ENCODE data around the gene XKR3. TPM values are rescaled to one million over a fixed set of nuclear protein-coding genes. Genes with fewer than 3 reads are reported as not detected.
A peak's percentile ranks its signal among the peaks of the same experiment; 100 is the strongest.

Gene XKR3
- total RNA-seq, 2 experiments from 2014 or later = not detected

DNA sequence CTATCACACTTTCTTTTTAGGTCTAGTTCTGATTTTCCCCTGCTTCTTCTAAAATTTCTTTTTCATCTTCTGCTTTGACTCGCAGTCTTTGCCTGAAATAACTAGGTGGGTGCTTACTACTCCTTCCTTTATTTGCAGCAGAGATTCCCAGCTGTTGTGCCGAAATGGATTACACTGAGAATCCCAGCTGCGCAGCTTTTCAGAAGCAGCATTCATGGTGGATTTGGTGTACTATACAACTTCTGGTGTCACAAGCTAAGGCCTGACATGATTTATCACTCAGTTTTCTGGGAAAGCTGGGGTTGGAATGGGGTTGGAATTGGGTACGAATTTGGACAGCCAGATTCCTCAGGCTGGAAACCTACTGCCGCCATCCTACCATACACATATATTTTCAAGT, 6.0 kb upstream of the XKR3 start:
- ATAC-seq = no peak
- H3K4me1 Mint-ChIP-seq (ENCODE audit: low read depth) = no peaks in the 10 kb centered on the region
- H3K36me3 Mint-ChIP-seq (ENCODE audit: low read depth) = no peaks in the 10 kb centered on the region
- ChIA-PET CTCF (no interaction called here), POLR2A (no interaction called here)
- no peak overlapping the region for H3K27ac Mint-ChIP-seq
- H3K4me3 Mint-ChIP-seq = no peak overlapping the region
- H3K27me3 Mint-ChIP-seq (ENCODE audit: low read depth) = peaks cover 8% of the 10 kb centered on the region
- no peak for DNase-seq
- H3K9me3 Mint-ChIP-seq (ENCODE audit: insufficient read depth) = no peaks in the 10 kb centered on the region

DNA sequence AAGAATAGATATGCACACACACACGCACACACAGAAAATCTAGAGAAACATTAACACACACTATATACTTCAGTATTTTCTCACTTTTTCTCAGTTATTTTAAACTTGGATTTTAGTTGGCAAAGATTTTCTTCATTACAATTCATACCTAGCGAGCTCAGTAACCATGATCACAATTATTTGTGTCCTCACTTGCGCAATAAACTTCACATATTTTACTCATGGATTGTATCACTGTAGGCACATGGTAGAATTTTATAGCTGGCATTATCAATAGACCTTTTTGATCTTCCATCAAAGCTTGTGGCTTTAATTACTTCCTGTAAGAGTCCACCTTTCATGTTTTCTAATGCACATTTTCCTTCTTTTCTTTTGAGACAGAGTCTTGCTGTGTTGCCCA, 4.8 kb upstream of the XKR3 start:
- Mint-ChIP-seq H3K4me1 (ENCODE audit: low read depth) (peaks cover 9% of the 10 kb centered on the region), H3K36me3 (ENCODE audit: low read depth) (no peaks in the 10 kb centered on the region), H3K27ac (no peak overlapping the region), H3K27me3 (ENCODE audit: low read depth) (peaks cover 2% of the 10 kb centered on the region), H3K4me3 (no peak overlapping the region), H3K9me3 (ENCODE audit: insufficient read depth) (no peaks in the 10 kb centered on the region)
- ChIA-PET CTCF (no interaction called here), POLR2A (interaction anchor here (0.7 kb wide), 1 partner anchor 11 kb away, joined by 3 read pairs; no protein-coding TSS in a partner anchor)
- ATAC-seq (no peak), DNase-seq (no peak)

DNA sequence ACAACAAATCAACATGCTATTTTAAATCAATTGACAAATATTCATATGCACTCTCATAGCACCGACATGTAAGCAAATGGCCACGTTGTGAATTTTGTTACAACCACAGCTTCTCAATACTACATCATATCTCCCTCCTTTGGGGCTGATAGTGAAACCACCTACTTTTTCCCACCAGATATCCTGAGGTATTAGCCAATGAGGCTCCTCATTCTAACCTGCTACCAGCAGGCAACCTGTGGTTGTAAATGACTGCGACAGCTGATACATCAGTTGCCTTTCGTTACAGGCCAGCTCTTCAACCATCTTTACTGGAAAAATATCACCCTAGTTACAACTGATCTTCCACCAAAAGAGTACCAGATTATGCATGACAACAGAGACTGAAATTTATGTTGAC, 3.7 kb upstream of the XKR3 start:
- peaks cover 20% of the 10 kb centered on the region for H3K4me1 Mint-ChIP-seq (ENCODE audit: low read depth)
- H3K27ac Mint-ChIP-seq = no peak overlapping the region
- no peak overlapping the region for H3K4me3 Mint-ChIP-seq
- ChIA-PET CTCF (no interaction called here), POLR2A (no interaction called here)
- H3K9me3 Mint-ChIP-seq (ENCODE audit: insufficient read depth) = no peaks in the 10 kb centered on the region
- DNase-seq (no peak), ATAC-seq (no peak)
- no peaks in the 10 kb centered on the region for H3K36me3 Mint-ChIP-seq (ENCODE audit: low read depth)
- no peaks in the 10 kb centered on the region for H3K27me3 Mint-ChIP-seq (ENCODE audit: low read depth)

DNA sequence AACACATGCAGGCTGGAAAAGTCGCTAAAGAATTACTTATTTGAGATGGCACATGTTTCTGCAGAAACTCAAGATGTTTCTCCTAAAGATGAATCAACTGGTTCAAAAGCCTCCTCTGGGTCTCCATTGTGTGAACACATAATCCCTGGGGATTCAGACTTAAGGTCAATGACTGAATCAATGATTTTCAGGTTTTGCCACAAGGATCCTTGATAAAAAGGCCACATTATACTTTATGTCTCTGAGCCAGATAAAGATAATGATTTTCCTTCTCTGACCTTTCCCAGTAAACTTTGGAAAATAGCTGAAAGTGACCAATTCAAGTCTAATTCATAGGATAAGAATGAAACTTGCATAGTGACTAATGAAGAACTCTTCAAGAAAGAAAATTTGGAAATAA, 2.3 kb upstream of the XKR3 start:
- Mint-ChIP-seq H3K27me3 (ENCODE audit: low read depth) (no peaks in the 10 kb centered on the region), H3K36me3 (ENCODE audit: low read depth) (no peaks in the 10 kb centered on the region), H3K27ac (no peak overlapping the region), H3K4me3 (no peak overlapping the region), H3K9me3 (ENCODE audit: insufficient read depth) (no peaks in the 10 kb centered on the region), H3K4me1 (ENCODE audit: low read depth) (peaks cover 21% of the 10 kb centered on the region)
- ATAC-seq = no peak
- no peak for DNase-seq
- CTCF ChIA-PET = no interaction called here
- POLR2A ChIA-PET = no interaction called here

DNA sequence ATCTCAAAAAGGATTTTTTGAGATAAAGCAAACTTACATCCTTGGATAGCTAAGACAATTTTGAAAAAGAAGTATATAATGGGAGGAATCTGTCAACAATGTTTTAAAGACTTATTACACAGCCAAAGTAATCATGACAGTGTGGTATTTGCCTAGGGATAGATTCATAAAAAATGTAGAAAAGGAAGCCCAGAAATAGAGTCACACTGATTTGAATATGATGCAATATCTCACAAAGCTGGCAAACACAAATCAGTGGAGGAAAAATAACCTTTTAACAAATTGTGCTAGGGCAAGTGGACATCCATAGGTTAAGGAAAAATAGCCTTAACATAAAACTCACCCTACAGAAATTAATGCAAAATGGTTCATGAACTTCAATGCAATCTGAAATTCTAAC, 6.0 kb downstream of the XKR3 start:
- CTCF ChIA-PET = no interaction called here
- H3K4me3 Mint-ChIP-seq = no peak overlapping the region
- no peak overlapping the region for H3K27ac Mint-ChIP-seq
- peaks cover 4% of the 10 kb centered on the region for H3K36me3 Mint-ChIP-seq (ENCODE audit: low read depth)
- peaks cover 5% of the 10 kb centered on the region for H3K9me3 Mint-ChIP-seq (ENCODE audit: insufficient read depth)
- peaks cover 10% of the 10 kb centered on the region for H3K27me3 Mint-ChIP-seq (ENCODE audit: low read depth)
- POLR2A ChIA-PET = interaction anchor here (0.6 kb wide), 1 partner anchor 11 kb away, joined by 3 read pairs; no protein-coding TSS in a partner anchor
- DNase-seq (no peak), ATAC-seq (no peak)
- H3K4me1 Mint-ChIP-seq (ENCODE audit: low read depth) = peaks cover 5% of the 10 kb centered on the region

DNA sequence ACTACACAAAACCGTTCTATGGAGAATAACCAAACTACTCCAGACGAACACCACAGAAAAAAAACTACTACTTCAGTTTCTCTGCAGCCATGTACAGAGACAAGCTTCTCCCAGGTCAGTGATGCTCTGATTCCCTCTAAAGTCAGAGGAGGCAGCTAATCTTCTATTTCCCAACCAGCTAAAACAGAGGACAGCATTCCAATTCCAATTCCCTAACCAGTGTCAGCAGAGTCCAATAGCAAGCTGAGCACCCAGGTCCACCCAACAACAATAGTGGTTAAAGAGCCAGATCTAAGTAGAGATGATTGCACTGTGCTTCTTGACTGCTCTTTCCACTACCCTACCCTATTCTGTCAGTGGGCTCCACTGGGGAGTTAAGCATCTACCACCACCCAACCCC, 6.7 kb downstream of the XKR3 start:
- no peaks in the 10 kb centered on the region for H3K4me1 Mint-ChIP-seq (ENCODE audit: low read depth)
- DNase-seq = no peak
- H3K27ac Mint-ChIP-seq = no peak overlapping the region
- CTCF ChIA-PET = no interaction called here
- POLR2A ChIA-PET = interaction anchor here (0.6 kb wide), 1 partner anchor 12 kb away, joined by 3 read pairs; no protein-coding TSS in a partner anchor
- peaks cover 4% of the 10 kb centered on the region for H3K36me3 Mint-ChIP-seq (ENCODE audit: low read depth)
- no peak overlapping the region for H3K4me3 Mint-ChIP-seq
- ATAC-seq = no peak
- H3K27me3 Mint-ChIP-seq (ENCODE audit: low read depth) = peaks cover 10% of the 10 kb centered on the region
- peaks cover 5% of the 10 kb centered on the region for H3K9me3 Mint-ChIP-seq (ENCODE audit: insufficient read depth)

DNA sequence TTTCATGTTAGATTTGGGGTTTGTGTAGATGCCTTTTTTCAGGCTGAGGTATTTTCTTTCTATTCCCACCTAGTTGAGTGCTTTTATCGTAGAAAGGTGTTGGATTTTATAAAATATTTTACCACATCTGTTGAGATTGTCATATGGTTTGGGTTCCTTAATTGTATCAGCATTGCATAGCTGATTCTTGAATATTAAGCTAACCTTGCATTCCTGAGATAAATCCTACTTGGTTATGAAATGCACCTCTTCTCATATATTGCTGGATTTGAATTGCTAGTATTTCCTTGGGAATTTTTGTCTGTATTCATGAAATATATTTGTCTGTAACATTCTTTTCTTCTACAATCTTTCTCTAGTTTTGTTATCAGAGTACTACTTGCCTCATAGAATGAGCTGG, 10.1 kb downstream of the XKR3 start:
- CTCF ChIA-PET = no interaction called here
- H3K36me3 Mint-ChIP-seq (ENCODE audit: low read depth) = peaks cover 4% of the 10 kb centered on the region
- H3K27ac Mint-ChIP-seq = no peak overlapping the region
- no peak overlapping the region for H3K4me3 Mint-ChIP-seq
- peaks cover 5% of the 10 kb centered on the region for H3K9me3 Mint-ChIP-seq (ENCODE audit: insufficient read depth)
- H3K4me1 Mint-ChIP-seq (ENCODE audit: low read depth) = peaks cover 16% of the 10 kb centered on the region
- DNase-seq (no peak), ATAC-seq (no peak)
- POLR2A ChIA-PET = no interaction called here
- peaks cover 10% of the 10 kb centered on the region for H3K27me3 Mint-ChIP-seq (ENCODE audit: low read depth)

DNA sequence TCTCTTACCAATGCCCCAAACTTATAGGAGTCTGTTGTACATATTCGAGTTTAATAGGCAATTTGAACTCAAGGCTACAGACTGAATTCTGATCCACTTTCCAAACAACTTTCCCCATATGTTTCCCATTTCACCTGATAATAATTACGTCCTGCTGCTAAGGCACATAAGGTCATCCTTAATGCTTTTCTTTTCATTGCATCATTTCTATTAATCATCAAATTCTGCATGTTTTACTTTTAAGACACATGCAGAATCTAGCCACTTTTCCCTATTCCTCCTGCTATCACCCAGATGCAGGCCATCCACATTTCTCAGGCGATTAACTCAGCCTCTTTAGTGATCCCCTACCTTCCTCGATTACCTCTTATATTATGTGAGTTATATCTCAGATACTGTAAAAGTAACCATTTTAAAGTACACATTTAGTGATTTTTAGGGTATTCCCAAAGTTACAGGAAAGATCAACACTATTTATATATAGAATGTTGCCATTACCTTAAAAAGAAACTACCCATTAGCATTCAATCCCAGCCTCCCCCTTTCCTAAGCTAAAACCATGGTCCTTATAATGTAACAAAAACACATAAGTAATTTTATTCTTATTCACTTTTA, 14.9 kb downstream of the XKR3 start:
- peak overlapping the region; percentile 72 for H3K27ac Mint-ChIP-seq
- ChIA-PET CTCF (no interaction called here), POLR2A (no interaction called here)
- peak overlapping the region; percentile 32 for H3K4me3 Mint-ChIP-seq
- DNase-seq = no peak
- no peak for ATAC-seq
- H3K27me3 Mint-ChIP-seq (ENCODE audit: low read depth) = peaks cover 4% of the 10 kb centered on the region
- H3K36me3 Mint-ChIP-seq (ENCODE audit: low read depth) = peaks cover 4% of the 10 kb centered on the region
- peaks cover 5% of the 10 kb centered on the region for H3K9me3 Mint-ChIP-seq (ENCODE audit: insufficient read depth)
- H3K4me1 Mint-ChIP-seq (ENCODE audit: low read depth) = peaks cover 16% of the 10 kb centered on the region

DNA sequence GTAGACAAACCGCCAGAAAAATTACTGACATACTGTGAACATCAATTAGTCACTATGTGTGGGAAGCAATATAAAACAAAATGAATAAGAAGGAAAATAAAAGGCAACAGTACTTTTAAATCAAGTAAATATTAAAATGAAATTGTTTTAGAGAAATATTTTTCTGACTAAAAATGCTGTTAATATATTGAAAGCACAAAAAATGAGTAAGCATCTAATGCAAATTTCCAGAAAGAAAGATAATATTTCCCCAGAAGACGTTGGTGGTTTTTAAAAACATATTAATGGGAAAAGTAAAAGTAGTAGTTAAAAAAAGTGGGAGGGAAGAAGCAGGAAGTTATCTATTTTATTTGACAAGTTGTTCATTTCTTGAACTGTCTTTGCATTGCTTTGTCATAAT, 16.5 kb downstream of the XKR3 start:
- H3K9me3 Mint-ChIP-seq (ENCODE audit: insufficient read depth) = no peaks in the 10 kb centered on the region
- H3K4me1 Mint-ChIP-seq (ENCODE audit: low read depth) = peaks cover 16% of the 10 kb centered on the region
- DNase-seq (no peak), ATAC-seq (no peak)
- no peak overlapping the region for H3K27ac Mint-ChIP-seq
- ChIA-PET POLR2A (no interaction called here), CTCF (no interaction called here)
- H3K4me3 Mint-ChIP-seq = no peak overlapping the region
- H3K27me3 Mint-ChIP-seq (ENCODE audit: low read depth) = no peaks in the 10 kb centered on the region
- H3K36me3 Mint-ChIP-seq (ENCODE audit: low read depth) = no peaks in the 10 kb centered on the region

DNA sequence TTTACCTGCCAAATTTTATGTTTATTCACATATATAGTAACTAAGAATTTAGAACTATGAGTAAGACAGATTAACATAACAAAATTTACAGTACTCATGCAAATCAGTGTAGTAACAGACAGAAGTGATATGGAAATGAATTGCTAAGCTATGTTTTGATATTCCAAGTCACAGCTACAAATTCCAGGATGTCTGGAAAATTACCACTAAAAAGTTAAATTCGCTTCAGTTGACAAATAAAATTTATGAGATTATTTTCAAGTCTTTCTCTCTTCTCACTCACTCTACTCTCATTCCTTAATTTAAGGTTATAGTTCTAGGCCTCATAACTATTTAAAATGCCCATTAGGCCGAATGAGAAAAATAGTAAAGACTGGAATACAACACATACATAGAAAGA, 18.1 kb downstream of the XKR3 start:
- no peak for DNase-seq
- no peak overlapping the region for H3K4me3 Mint-ChIP-seq
- H3K4me1 Mint-ChIP-seq (ENCODE audit: low read depth) = peaks cover 16% of the 10 kb centered on the region
- ATAC-seq = no peak
- ChIA-PET POLR2A (no interaction called here), CTCF (interaction anchor here (2.2 kb wide), 1 partner anchor 32 kb away, joined by 8 read pairs; no protein-coding TSS in a partner anchor)
- no peak overlapping the region for H3K27ac Mint-ChIP-seq
- H3K36me3 Mint-ChIP-seq (ENCODE audit: low read depth) = no peaks in the 10 kb centered on the region
- no peaks in the 10 kb centered on the region for H3K9me3 Mint-ChIP-seq (ENCODE audit: insufficient read depth)
- H3K27me3 Mint-ChIP-seq (ENCODE audit: low read depth) = peaks cover 7% of the 10 kb centered on the region

DNA sequence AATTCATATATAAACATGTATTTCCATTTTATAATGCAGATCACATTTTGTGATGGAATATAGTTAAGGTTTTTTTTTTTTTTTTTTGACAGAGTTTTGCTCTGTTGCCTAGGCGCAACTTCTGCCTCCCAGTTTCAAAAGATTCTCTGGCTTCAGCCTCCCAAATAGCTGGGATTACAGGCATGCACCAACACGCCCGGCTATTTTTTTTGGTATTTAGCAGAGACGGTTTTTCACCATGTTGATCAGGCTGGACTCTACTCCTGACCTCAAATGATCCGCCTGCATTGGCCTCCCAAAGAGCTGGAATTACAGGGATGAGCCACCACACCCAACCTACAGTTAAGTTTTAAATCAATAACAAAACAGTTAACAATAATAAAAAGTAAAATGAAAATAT, 18.8 kb downstream of the XKR3 start:
- no peak overlapping the region for H3K27ac Mint-ChIP-seq
- no peak overlapping the region for H3K4me3 Mint-ChIP-seq
- H3K36me3 Mint-ChIP-seq (ENCODE audit: low read depth) = no peaks in the 10 kb centered on the region

DNA sequence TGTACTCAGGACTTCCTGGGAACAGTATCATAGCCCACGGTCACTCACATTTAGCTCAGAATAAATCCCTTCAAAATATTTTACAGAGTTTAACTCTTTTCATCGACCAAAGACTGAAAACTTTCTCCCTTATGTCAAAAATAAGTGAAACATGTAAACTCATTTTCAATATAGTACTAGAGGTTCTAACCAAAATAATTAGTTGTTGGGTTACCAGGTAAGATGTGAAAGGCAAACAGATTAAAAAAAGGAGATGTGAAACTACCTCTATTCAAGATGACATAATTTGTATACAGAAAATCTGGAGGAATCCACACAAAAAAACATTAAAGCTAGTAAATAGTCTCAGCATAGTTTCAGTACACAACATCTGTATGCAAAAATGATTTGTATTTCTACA, 20.3 kb downstream of the XKR3 start:
- H3K27me3 Mint-ChIP-seq (ENCODE audit: low read depth) = peaks cover 7% of the 10 kb centered on the region
- ATAC-seq (no peak), DNase-seq (no peak)
- ChIA-PET CTCF (interaction anchor here (0.6 kb wide), 1 partner anchor 21 kb away, joined by 3 read pairs; no protein-coding TSS in a partner anchor), POLR2A (no interaction called here)
- H3K4me1 Mint-ChIP-seq (ENCODE audit: low read depth) = no peaks in the 10 kb centered on the region
- H3K4me3 Mint-ChIP-seq = no peak overlapping the region
- H3K36me3 Mint-ChIP-seq (ENCODE audit: low read depth) = no peaks in the 10 kb centered on the region
- H3K27ac Mint-ChIP-seq = no peak overlapping the region
- H3K9me3 Mint-ChIP-seq (ENCODE audit: insufficient read depth) = no peaks in the 10 kb centered on the region

More for the DNA sequence above, 18.8 kb downstream of the XKR3 start:
- no peaks in the 10 kb centered on the region for H3K9me3 Mint-ChIP-seq (ENCODE audit: insufficient read depth)
- CTCF ChIA-PET = interaction anchor here (0.6 to 2.2 kb wide), 2 partner anchors 32 to 198 kb away, joined by 3 to 8 read pairs; no protein-coding TSS in a partner anchor
- peaks cover 11% of the 10 kb centered on the region for H3K4me1 Mint-ChIP-seq (ENCODE audit: low read depth)
- ATAC-seq (no peak), DNase-seq (no peak)
- POLR2A ChIA-PET = no interaction called here
- peaks cover 7% of the 10 kb centered on the region for H3K27me3 Mint-ChIP-seq (ENCODE audit: low read depth)
